Effector memory CD4-positive, alpha-beta T cell (primary cell): ENCODE measurements around the gene NFIC.

Source experiments
- DNase-seq, 3 donors: peaks; one replicate each; pipeline ENCODE4 v3.0.0-alpha.2; 2020
- H3K27ac ChIP-seq: 2 replicates; pipeline ENCODE4 v1.7.0; 2013; ENCODE audit warnings: mild to moderate bottlenecking, low read length, moderate library complexity; ENCODE audit not compliant: insufficient read depth, poor library complexity, severe bottlenecking
- H3K27me3 ChIP-seq: replicated peaks from 2 replicates; pipeline ENCODE4 v1.7.0; 2013; ENCODE audit warnings: mild to moderate bottlenecking, low read length; ENCODE audit not compliant: insufficient read depth, control insufficient read depth, poor library complexity, severe bottlenecking
- H3K36me3 ChIP-seq: 2 replicates; pipeline ENCODE4 v1.7.0; 2013; ENCODE audit warnings: mild to moderate bottlenecking, low read length, moderate library complexity; ENCODE audit not compliant: control insufficient read depth, insufficient read depth
- H3K4me1 ChIP-seq: 2 replicates; pipeline ENCODE4 v1.7.0; 2013; ENCODE audit warnings: low read length, mild to moderate bottlenecking; ENCODE audit not compliant: control insufficient read depth, insufficient read depth, poor library complexity, severe bottlenecking
- H3K4me3 ChIP-seq: 2 replicates; pipeline ENCODE4 v1.7.0; 2013; ENCODE audit warnings: low read length, low read depth, mild to moderate bottlenecking; ENCODE audit not compliant: insufficient read depth, poor library complexity, severe bottlenecking
- H3K9me3 ChIP-seq: 2 replicates; pipeline ENCODE4 v1.7.0; 2013; ENCODE audit warnings: mild to moderate bottlenecking, low read length, moderate library complexity; ENCODE audit not compliant: control insufficient read depth

NFIC gene

GRCh38 chr19:3491396-3492119 lies 125.2 kb downstream of the NFIC start:
- peaks cover 27% of the 10 kb centered on the region for H3K36me3 ChIP-seq
- no peak for DNase-seq
- no peaks in the 10 kb centered on the region for H3K9me3 ChIP-seq
- H3K27ac ChIP-seq = no peak overlapping the region
- H3K4me3 ChIP-seq = no peak overlapping the region
- H3K27me3 ChIP-seq = no peaks in the 10 kb centered on the region
- H3K4me1 ChIP-seq = no peaks in the 10 kb centered on the region

- Histone ChIP-seq H3K27ac (no peak overlapping the region), H3K27me3 (no peaks in the 10 kb centered on the region), H3K9me3 (no peaks in the 10 kb centered on the region), H3K4me3 (no peak overlapping the region), H3K36me3 (peaks cover 27% of the 10 kb centered on the region), H3K4me1 (no peaks in the 10 kb centered on the region)
- DNase-seq = no peak
Measured at GRCh38 chr19:3492131-3492839, 125.9 kb downstream of the NFIC start.

- Histone ChIP-seq H3K36me3 (peaks cover 27% of the 10 kb centered on the region), H3K27ac (no peak overlapping the region), H3K9me3 (no peaks in the 10 kb centered on the region), H3K4me3 (no peak overlapping the region), H3K4me1 (no peaks in the 10 kb centered on the region), H3K27me3 (no peaks in the 10 kb centered on the region)
- DNase-seq = no peak
Measured at GRCh38 chr19:3492919-3493318, 126.5 kb downstream of the NFIC start.

- Histone ChIP-seq H3K36me3 (peaks cover 27% of the 10 kb centered on the region), H3K9me3 (no peaks in the 10 kb centered on the region), H3K27me3 (no peaks in the 10 kb centered on the region), H3K4me3 (no peak overlapping the region), H3K27ac (no peak overlapping the region), H3K4me1 (no peaks in the 10 kb centered on the region)
- no peak for DNase-seq
Measured at GRCh38 chr19:3493651-3494050, 127.3 kb downstream of the NFIC start.

GRCh38 chr19:3494051-3494450 lies 127.7 kb downstream of the NFIC start:
- no peaks in the 10 kb centered on the region for H3K27me3 ChIP-seq
- H3K27ac ChIP-seq = no peak overlapping the region
- H3K4me3 ChIP-seq = no peak overlapping the region
- DNase-seq = no peak
- no peaks in the 10 kb centered on the region for H3K4me1 ChIP-seq
- peaks cover 27% of the 10 kb centered on the region for H3K36me3 ChIP-seq
- no peaks in the 10 kb centered on the region for H3K9me3 ChIP-seq

- Histone ChIP-seq H3K4me3 (no peak overlapping the region), H3K27me3 (no peaks in the 10 kb centered on the region), H3K36me3 (peaks cover 27% of the 10 kb centered on the region), H3K27ac (no peak overlapping the region), H3K9me3 (no peaks in the 10 kb centered on the region), H3K4me1 (no peaks in the 10 kb centered on the region)
- no peak for DNase-seq
Measured at GRCh38 chr19:3494559-3494958, 128.2 kb downstream of the NFIC start.

GRCh38 chr19:3496392-3497273 lies 130.2 kb downstream of the NFIC start:
- no peak for DNase-seq
- H3K4me1 ChIP-seq = peaks cover 6% of the 10 kb centered on the region
- H3K36me3 ChIP-seq = peaks cover 18% of the 10 kb centered on the region

GRCh38 chr19:3497757-3498520 lies 131.6 kb downstream of the NFIC start:
- Histone ChIP-seq H3K9me3 (no peaks in the 10 kb centered on the region), H3K27ac (no peak overlapping the region), H3K4me1 (peaks cover 6% of the 10 kb centered on the region), H3K4me3 (no peak overlapping the region), H3K27me3 (no peaks in the 10 kb centered on the region), H3K36me3 (peaks cover 5% of the 10 kb centered on the region)
- no peak for DNase-seq

More at GRCh38 chr19:3496392-3497273, 130.2 kb downstream of the NFIC start:
- H3K27me3 ChIP-seq = no peaks in the 10 kb centered on the region
- no peak overlapping the region for H3K27ac ChIP-seq
- H3K4me3 ChIP-seq = no peak overlapping the region
- no peaks in the 10 kb centered on the region for H3K9me3 ChIP-seq

- no peaks in the 10 kb centered on the region for H3K27me3 ChIP-seq
- H3K4me3 ChIP-seq = peak overlapping the region; percentile 82
- H3K27ac ChIP-seq = peak overlapping the region; percentile 90
- no peak for DNase-seq
- H3K36me3 ChIP-seq = peaks cover 4% of the 10 kb centered on the region
- H3K9me3 ChIP-seq = no peaks in the 10 kb centered on the region
- peaks cover 6% of the 10 kb centered on the region for H3K4me1 ChIP-seq
Measured at GRCh38 chr19:3499738-3500428, 133.5 kb downstream of the NFIC start.
